K562 (cell line): ENCODE data around the gene ZNF512B. TPM values are rescaled to one million over a fixed set of nuclear protein-coding genes. Genes with fewer than 3 reads are reported as not detected.

Experiments used
- ATAC-seq: fragments of 200-7000 bp; cut with Tn5 transposase; 3 replicates; pipeline ENCODE4 v1.9.1; 2020; ENCODE audit warnings: moderate library complexity
- BruUV-seq: library from RNA; stranded (reverse); fragments of 400-500 nt; replicated peaks from 2 replicates; lab custom pipeline; 2021; lab: Mats Ljungman, UMichigan
- CTCF ChIA-PET: fragments of 300-600 bp; formaldehyde crosslinking; extraction: SDS; loops from one replicate; lab custom pipeline; 2021; ENCODE audit warnings: low intra/inter-chr PET ratio; lab: Yijun Ruan, JAX
- POLR2A ChIA-PET: fragments of 300-600, 350-650 bp; sonication (Branson Sonifier 250); formaldehyde crosslinking; extraction: SDS; loops from one replicate; lab custom pipeline; 2021; ENCODE audit warnings: antibody characterized with exemption, inconsistent platforms; lab: Yijun Ruan, JAX
- DNase-seq, 4 experiments: peaks; one replicate each; pipeline versions ENCODE4 v3.0.0 to v3.0.0-alpha.2; 2011 to 2018; ENCODE audit warnings: low spot score in 3 of 4, mixed read lengths in 3 of 4; ENCODE audit errors: extremely low read depth in 1 of 4
- FAIRE-seq: peaks from 2 replicates; lab custom pipeline; 2011; peaks lifted over from hg19 to GRCh38; lab: Jason Lieb, UNC
- H2AFZ ChIP-seq: 2 replicates; pipeline ENCODE4 v1.6.0; 2011; ENCODE audit warnings: low read depth, low read length, control low read depth, inconsistent platforms
- H3K27ac ChIP-seq: fragments of 200-600 bp; 3 replicates; pipeline ENCODE4 v1.8.0; 2011; ENCODE audit warnings: low read depth, mild to moderate bottlenecking, control low read depth, inconsistent platforms, low read length, moderate library complexity, mixed read lengths; ENCODE audit errors: extremely low read depth
- H3K27me3 ChIP-seq, 2 experiments: fragments of 300-600 bp in 1 of 2; 2 replicates in 1 of 2; 3 replicates in 1 of 2; pipeline versions ENCODE4 v1.6.0 to v1.8.0; 2011; ENCODE audit warnings: inconsistent platforms in 2 of 2, low read length in 2 of 2, mild to moderate bottlenecking in 1 of 2, mixed read lengths in 1 of 2, moderate library complexity in 1 of 2; ENCODE audit not compliant: control insufficient read depth in 2 of 2, insufficient read depth in 2 of 2
- H3K36me3 ChIP-seq: fragments of 300-600 bp; 3 replicates; pipeline ENCODE4 v1.8.0; 2011; ENCODE audit warnings: mild to moderate bottlenecking, low read length, inconsistent platforms; ENCODE audit not compliant: control insufficient read depth, insufficient read depth
- H3K4me1 ChIP-seq, 2 experiments: fragments of 200-600 bp in 1 of 2; replicated peaks in 1 of 2; 2 replicates in 1 of 2; 3 replicates in 1 of 2; pipeline versions ENCODE4 v1.5.1 to v1.8.0; 2011; ENCODE audit warnings: inconsistent platforms in 2 of 2, low read length in 2 of 2, mild to moderate bottlenecking in 1 of 2, mixed read lengths in 1 of 2, moderate library complexity in 1 of 2; ENCODE audit not compliant: control insufficient read depth in 2 of 2, insufficient read depth in 2 of 2
- H3K4me2 ChIP-seq: 2 replicates; pipeline ENCODE4 v1.6.1; 2011; ENCODE audit warnings: low read length, control low read depth, inconsistent platforms, mixed read lengths; ENCODE audit not compliant: insufficient read depth
- H3K4me3 ChIP-seq: fragments of 200-600 bp; sonication (generic), shearing (Covaris generic); 2 replicates; pipeline ENCODE4 v1.5.1; 2016; ENCODE audit warnings: control low read depth, inconsistent platforms
- H3K79me2 ChIP-seq: fragments of 200-600 bp; 3 replicates; pipeline ENCODE4 v1.8.0; 2011; ENCODE audit warnings: low read length, inconsistent platforms; ENCODE audit not compliant: control insufficient read depth, insufficient read depth
- H3K9ac ChIP-seq, 2 experiments: 2 replicates each; pipeline versions ENCODE4 v1.6.0 to v1.6.1; 2011; ENCODE audit warnings: low read depth in 2 of 2, low read length in 2 of 2, control low read depth in 1 of 2, inconsistent platforms in 1 of 2, mild to moderate bottlenecking in 1 of 2, mixed read lengths in 1 of 2; ENCODE audit not compliant: insufficient read depth in 1 of 2
- H3K9me1 ChIP-seq: one replicate; pipeline ENCODE4 v1.6.0; 2011; ENCODE audit warnings: inconsistent platforms, mild to moderate bottlenecking, low read length, moderate library complexity; ENCODE audit not compliant: control insufficient read depth, insufficient read depth
- H3K9me3 ChIP-seq: replicated peaks from 2 replicates; pipeline ENCODE4 v1.5.1; 2011; ENCODE audit warnings: low read depth, low read length, inconsistent platforms; ENCODE audit not compliant: control insufficient read depth, insufficient read depth
- H4K20me1 ChIP-seq: replicated peaks from 2 replicates; pipeline ENCODE4 v1.6.1; 2011; ENCODE audit warnings: low read length, inconsistent platforms, mixed read lengths; ENCODE audit not compliant: control insufficient read depth, insufficient read depth
- CBX1 ChIP-seq: sonication (generic); IDR thresholded peaks from 2 replicates; pipeline ENCODE4 v1.6.1; 2016; ENCODE audit warnings: antibody characterized with exemption, low read depth, mild to moderate bottlenecking
- HDAC3 ChIP-seq: fragments of 450-650 bp; IDR thresholded peaks from 2 replicates; pipeline ENCODE4 v1.6.1; 2018; ENCODE audit warnings: borderline replicate concordance, mild to moderate bottlenecking, moderate library complexity; ENCODE audit not compliant: partially characterized antibody
- MXI1 ChIP-seq: IDR thresholded peaks from 2 replicates; pipeline ENCODE4 v1.6.1; 2011; ENCODE audit warnings: low read depth, mild to moderate bottlenecking, improper control_type of control experiment, low read length
- NFIX ChIP-seq: fragments of 250-450 bp; sonication (Bioruptor Pico); IDR thresholded peaks from 2 replicates; pipeline ENCODE4 v1.4.0; 2020; ENCODE audit warnings: low read depth, mild to moderate bottlenecking, moderate library complexity
- NR2F6 ChIP-seq: fragments of 450-650 bp; formaldehyde crosslinking; IDR thresholded peaks from 2 replicates; pipeline ENCODE4 v1.4.0; 2020; ENCODE audit warnings: mild to moderate bottlenecking
- RBM22 ChIP-seq: fragments of 200-400 bp; formaldehyde crosslinking; IDR thresholded peaks from 2 replicates; pipeline ENCODE4 v1.6.1; 2018; ENCODE audit warnings: low read length, low read depth; ENCODE audit not compliant: poor library complexity, severe bottlenecking
- TCF7L2 ChIP-seq: fragments of 150-350 bp; IDR thresholded peaks from 2 replicates; pipeline ENCODE4 v1.6.1; 2016; ENCODE audit warnings: low read depth, mild to moderate bottlenecking, low read length, moderate library complexity
- XRCC3 ChIP-seq: fragments of 450-650 bp; IDR thresholded peaks from 2 replicates; pipeline ENCODE4 v1.6.1; 2017; ENCODE audit warnings: mild to moderate bottlenecking, moderate library complexity
- ZNF592 ChIP-seq: fragments of 450-650 bp; IDR thresholded peaks from 2 replicates; pipeline ENCODE4 v1.6.1; 2017; ENCODE audit warnings: antibody characterized with exemption, mild to moderate bottlenecking
- ZNF699 ChIP-seq: fragments of 250-450 bp; sonication (Bioruptor Pico); IDR thresholded peaks from 2 replicates; pipeline ENCODE4 v1.8.0; 2021; ENCODE audit warnings: mild to moderate bottlenecking, moderate library complexity; ENCODE audit not compliant: insufficient replicate concordance
- WGBS: fragments of 100-300 bp; shearing (Covaris generic); methylation state at CpG from one replicate; pipeline ENCODE4 v1.1.6; 2016; ENCODE audit warnings: low coverage, mixed read lengths; ENCODE audit not compliant: insufficient coverage; ENCODE audit errors: missing lambda C conversion rate; 5-methylcytosine and 5-hydroxymethylcytosine counted together
- in situ Hi-C: fragments of 300-500 bp; cut with MboI; formaldehyde crosslinking; loops from 4 replicates; pipeline ENCODE4 v1.15.0; 2018; ENCODE audit warnings: inconsistent platforms, mixed read lengths
- intact Hi-C: fragments of 100-400 bp; cut with micrococcal nuclease; formaldehyde crosslinking; loops from 2 replicates; pipeline ENCODE4 v1.14.2; 2022
- polyA plus RNA-seq, 8 experiments: library from polyadenylated mRNA; depleted of rRNA in 4 of 8; stranded (reverse) in 5 of 8; unstranded in 3 of 8; fragments of >200 nt; fragmentation: Nextera tagmentation in 2 of 8; fragmentation: Illumina TruSeq in 1 of 8; extraction: Ambion mirVana in 2 of 8; extraction: Trizol in 1 of 8; gene quantifications; 2 replicates each; pipeline versions ENCODE4 v1.2.1 to v1.2.3, GENCODE V29; 2011 to 2014; ENCODE audit warnings: inconsistent platforms in 1 of 8, missing spikeins in 1 of 8
- total RNA-seq, 7 experiments: library from RNA; depleted of rRNA in 6 of 7; stranded (reverse); fragments of >200 nt in 6 of 7; fragmentation: Illumina TruSeq in 2 of 7; extraction: Trizol in 2 of 7; gene quantifications; 2 replicates each; pipeline versions ENCODE4 v1.2.1 to v1.2.3, GENCODE V29; 2011 to 2021; ENCODE audit warnings: low replicate concordance in 1 of 7

The ZNF512B gene
- total and polyA plus RNA-seq, 9 of the 15 experiments (the other 6 are each of a cell fraction or from before 2014, with no cell fraction given): 0.01 to 27.8 (median 8.2) TPM

GRCh38 chr20:63945031-63945658, 24.6 kb downstream of the ZNF512B start:
- ATAC-seq: no peak
- Histone ChIP-seq H3K9ac (no peak overlapping the region), H3K79me2 (peaks cover 50% of the 10 kb centered on the region), H3K9me1 (peaks cover 18% of the 10 kb centered on the region), H3K27me3 (no peaks in the 10 kb centered on the region), H3K27ac (no peak overlapping the region), H3K4me2 (no peak overlapping the region), H3K36me3 (peaks cover 70% of the 10 kb centered on the region; the same call in 2 of the 3 replicates), H4K20me1 (peaks cover 58% of the 10 kb centered on the region), H3K4me3 (no peak overlapping the region), H3K4me1 (peaks cover 25 to 90% of the 10 kb centered on the region in 2 experiments), H3K9me3 (no peaks in the 10 kb centered on the region), H2AFZ (no peak overlapping the region)
- POLR2A ChIA-PET: no interaction called here
- peak; percentile 7 for TF ChIP-seq RBM22
- TF ChIP-seq XRCC3: no peak
- DNase-seq: no peak
- intact Hi-C loops: no loop called here
- FAIRE-seq: no peak
- WGBS: 86% methylated on average over 15 of the region's 17 CpGs
- in situ Hi-C loops: no loop called here
- no TSS peak for BruUV-seq
- CTCF ChIA-PET: no interaction called here

- peaks cover 49% of the 10 kb centered on the region for H4K20me1 ChIP-seq
- CTCF ChIA-PET: no interaction called here
- in situ Hi-C loops: no loop called here
- TF ChIP-seq TCF7L2 (no peak), ZNF592 (no peak), MXI1 (no peak), NFIX (CRISPR knock-in tag) (no peak), CBX1 (no peak), HDAC3 (no peak), ZNF699 (CRISPR knock-in tag) (no peak), NR2F6 (CRISPR knock-in tag) (no peak)
Observed at GRCh38 chr20:63944078-63944941, 25.4 kb downstream of the ZNF512B start.

More at GRCh38 chr20:63944078-63944941, 25.4 kb downstream of the ZNF512B start:
- DNase-seq: no peak
- Histone ChIP-seq H3K36me3 (peaks cover 72% of the 10 kb centered on the region; the same call in 2 of the 3 replicates), H3K4me3 (no peak overlapping the region), H3K27me3 (no peaks in the 10 kb centered on the region), H3K9ac (peak overlapping the region in 1 of 2 experiments; percentile 48; a peak in 1 of 4 replicates), H2AFZ (no peak overlapping the region), H3K79me2 (peaks cover 45% of the 10 kb centered on the region), H3K9me3 (no peaks in the 10 kb centered on the region), H3K27ac (no peak overlapping the region), H3K4me2 (no peak overlapping the region), H3K9me1 (peaks cover 10% of the 10 kb centered on the region), H3K4me1 (peaks cover 16 to 85% of the 10 kb centered on the region in 2 experiments)
- 96% methylated on average over 30 of the region's 35 CpGs for WGBS
- POLR2A ChIA-PET: no interaction called here
- intact Hi-C loops: no loop called here
- no peak for ATAC-seq
- BruUV-seq: no TSS peak
- FAIRE-seq: no peak
